GM12891 (cell line): Measurements from ENCODE around the gene PDCL2.

Source experiments
- DNase-seq: peaks from one replicate; pipeline ENCODE4 v3.0.0; 2011; ENCODE audit warnings: low spot score; ENCODE audit not compliant: insufficient read length
- FAIRE-seq: peaks from 2 replicates; lab custom pipeline; 2011; peaks lifted over from hg19 to GRCh38; lab: Jason Lieb, UNC
- PAX5 ChIP-seq: IDR thresholded peaks from 2 replicates; pipeline ENCODE4 v1.6.1; 2011; ENCODE audit warnings: low read length, moderate library complexity, mild to moderate bottlenecking; ENCODE audit not compliant: insufficient read depth, severe bottlenecking
- POLR2A ChIP-seq: IDR thresholded peaks from 2 replicates; pipeline ENCODE4 v1.6.1; 2011; ENCODE audit warnings: low read depth, low read length, control low read depth
- POLR2AphosphoS5 ChIP-seq: IDR thresholded peaks from 2 replicates; pipeline ENCODE4 v1.6.1; 2011; ENCODE audit warnings: low read depth, low read length, control low read depth
- POU2F2 ChIP-seq: IDR thresholded peaks from 2 replicates; pipeline ENCODE4 v1.6.1; 2011; ENCODE audit warnings: low read depth, mild to moderate bottlenecking, control low read depth, low read length, moderate library complexity
- SPI1 ChIP-seq: IDR thresholded peaks from 2 replicates; pipeline ENCODE4 v1.6.1; 2011; ENCODE audit warnings: low read depth, low read length, control low read depth
- TAF1 ChIP-seq: IDR thresholded peaks from 2 replicates; pipeline ENCODE4 v1.6.1; 2011; ENCODE audit warnings: low read depth, low read length, control low read depth

PDCL2 gene

GRCh38 chr4:55549888-55550287 lies 42.2 kb downstream of the PDCL2 start:
- TF ChIP-seq POU2F2 = no peak
- no peak for TF ChIP-seq PAX5
- no peak for TF ChIP-seq SPI1
- TF ChIP-seq TAF1 = no peak
- no peak for TF ChIP-seq POLR2AphosphoS5
- no peak for TF ChIP-seq POLR2A
- no peak for DNase-seq
- no peak for FAIRE-seq

DNA sequence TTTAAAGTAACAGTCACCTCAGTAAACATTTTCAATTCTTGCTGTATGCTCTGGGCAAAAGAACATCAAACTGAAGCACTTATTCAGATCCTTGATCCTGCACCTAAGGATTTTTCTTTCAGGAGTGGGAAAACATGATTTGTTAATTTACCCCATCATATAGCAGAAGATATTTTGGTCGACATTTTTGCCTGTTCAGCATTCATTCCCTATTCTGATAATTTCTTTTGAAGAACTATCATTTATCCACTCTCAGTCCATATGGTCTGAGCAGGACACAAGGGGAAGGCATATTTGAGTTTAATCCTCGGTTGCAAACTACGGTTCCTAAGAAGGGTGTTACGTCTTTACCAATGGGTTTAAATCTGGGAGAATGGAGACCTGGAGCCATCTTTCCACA lies 44.1 kb downstream of the PDCL2 start:
- FAIRE-seq (peak; percentile 33), DNase-seq (no peak)
- TF ChIP-seq TAF1 (no peak), SPI1 (no peak), POU2F2 (no peak), PAX5 (no peak), POLR2AphosphoS5 (no peak), POLR2A (no peak)

DNA sequence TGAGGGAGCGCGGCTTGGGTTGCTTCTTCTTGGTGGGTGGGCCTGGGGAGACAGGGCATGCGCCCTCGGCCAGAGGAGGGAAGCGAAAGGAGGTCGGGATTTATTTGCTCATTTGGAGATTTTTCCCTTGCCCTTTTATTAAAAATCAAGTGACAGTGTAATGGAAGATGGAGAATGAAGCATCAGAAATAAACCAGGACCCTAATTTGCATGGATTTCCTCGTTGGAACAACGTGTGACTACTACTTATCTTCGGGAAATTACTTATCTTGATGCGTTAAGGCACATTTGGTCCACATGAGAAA lies 44.6 kb downstream of the PDCL2 start:
- TF ChIP-seq SPI1 (no peak), TAF1 (no peak), POLR2AphosphoS5 (no peak), PAX5 (no peak), POLR2A (no peak), POU2F2 (no peak)
- DNase-seq (no peak), FAIRE-seq (no peak)

GRCh38 chr4:55546756-55547465 lies 45.1 kb downstream of the PDCL2 start, which contains the start of gene CLOCK:
Gene CLOCK, minus strand, starts transcription at chr4:55546909. Its CDS starts 64,124 bp downstream, at chr4:55482785.
- FAIRE-seq = peak; percentile 77

DNA sequence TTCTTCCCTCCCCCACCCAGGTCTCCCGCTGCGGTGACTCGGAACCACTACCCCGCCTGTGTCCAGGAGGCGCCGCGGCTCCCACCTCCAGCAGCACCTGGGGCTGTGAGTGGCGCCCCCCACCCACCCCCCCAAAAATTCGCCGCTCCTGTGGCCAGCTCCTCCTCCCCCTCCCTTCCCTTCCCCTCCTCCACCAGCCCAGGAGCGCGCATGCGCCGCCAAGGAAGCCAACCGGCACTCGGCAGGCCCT lies 45.6 kb downstream of the PDCL2 start:
- TF ChIP-seq PAX5 (no peak), POLR2A (no peak), TAF1 (no peak)
- no peak for FAIRE-seq
- DNase-seq = no peak

More at GRCh38 chr4:55546756-55547465, 45.1 kb downstream of the PDCL2 start, which contains the start of gene CLOCK:
- TF ChIP-seq POLR2A (no peak; the same call in 1 of the 2 replicates), PAX5 (no peak), SPI1 (no peak), POU2F2 (no peak), TAF1 (no peak), POLR2AphosphoS5 (no peak)
- DNase-seq = peak; percentile 74

- DNase-seq = peak; percentile 41
- TF ChIP-seq POLR2A = peak; percentile 50; the same call in 1 of the 2 replicates
- no peak; the same call in 1 of the 2 replicates for TF ChIP-seq TAF1
- peak; percentile 41; the same call in 1 of the 2 replicates for TF ChIP-seq POU2F2
- no peak for TF ChIP-seq PAX5
- TF ChIP-seq POLR2AphosphoS5 = peak; percentile 74
- peak; percentile 93 for FAIRE-seq
Measured at GRCh38 chr4:55545641-55546505, 46.2 kb downstream of the PDCL2 start.

DNA sequence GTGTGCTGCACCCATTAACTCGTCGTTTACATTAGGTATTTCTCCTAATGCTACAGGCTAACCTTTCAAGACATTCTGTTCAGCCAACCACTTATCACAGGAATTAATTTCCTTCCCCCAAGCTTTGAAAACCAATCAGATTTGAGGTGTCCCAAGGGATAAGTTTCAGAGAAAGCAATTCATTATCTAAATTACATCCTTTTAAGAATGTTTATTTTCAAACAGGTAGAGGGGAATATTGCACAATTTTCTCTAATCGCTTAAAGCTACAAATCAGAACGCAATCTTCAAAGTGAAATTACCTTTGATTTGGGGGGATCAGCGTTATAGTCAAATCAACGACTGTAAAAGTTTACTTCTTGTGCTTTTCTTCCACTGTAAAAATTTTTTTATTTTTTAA lies 46.9 kb downstream of the PDCL2 start:
- FAIRE-seq (no peak), DNase-seq (no peak)

GRCh38 chr4:55543858-55544257 lies 48.2 kb downstream of the PDCL2 start:
- FAIRE-seq (no peak), DNase-seq (no peak)
- TF ChIP-seq TAF1 (no peak), POU2F2 (no peak), PAX5 (no peak), POLR2AphosphoS5 (no peak), POLR2A (no peak)

More for the DNA sequence above, 46.9 kb downstream of the PDCL2 start:
- no peak for TF ChIP-seq POU2F2
- no peak for TF ChIP-seq PAX5
- TF ChIP-seq POLR2A = no peak
- no peak for TF ChIP-seq POLR2AphosphoS5
- TF ChIP-seq TAF1 = no peak
- TF ChIP-seq SPI1 = no peak

- FAIRE-seq (no peak), DNase-seq (no peak)
- TF ChIP-seq POLR2AphosphoS5 = no peak
- no peak for TF ChIP-seq POLR2A
- TF ChIP-seq SPI1 = no peak
- TF ChIP-seq PAX5 = no peak
- TF ChIP-seq POU2F2 = no peak
- no peak for TF ChIP-seq TAF1
Measured at GRCh38 chr4:55540271-55540670, 51.8 kb downstream of the PDCL2 start.

DNA sequence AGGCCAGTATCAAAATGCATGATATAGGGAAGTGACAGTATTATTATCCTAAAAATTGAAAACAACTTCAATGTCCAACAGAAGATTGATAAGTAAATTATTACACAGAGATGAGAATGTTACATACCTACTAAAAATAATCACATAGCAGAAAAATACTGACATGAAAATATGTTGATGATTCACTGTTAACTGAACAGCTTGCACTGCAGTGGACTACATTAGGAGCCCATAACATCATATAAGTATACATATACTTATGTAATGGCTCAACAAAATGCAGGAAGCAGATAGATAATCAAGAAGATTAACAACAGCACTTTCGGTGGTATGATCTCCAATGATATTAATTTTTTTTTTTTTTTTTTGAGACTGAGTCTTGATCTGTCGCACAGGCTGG lies 52.4 kb downstream of the PDCL2 start:
- DNase-seq = no peak
- no peak for TF ChIP-seq SPI1
- no peak for TF ChIP-seq PAX5
- TF ChIP-seq POLR2AphosphoS5 = no peak
- TF ChIP-seq POLR2A = no peak
- TF ChIP-seq POU2F2 = no peak
- FAIRE-seq = no peak

- no peak for DNase-seq
- TF ChIP-seq POU2F2 (no peak), POLR2A (no peak), TAF1 (no peak), PAX5 (no peak), POLR2AphosphoS5 (no peak), SPI1 (no peak)
- FAIRE-seq = no peak
Measured at GRCh38 chr4:55538531-55538930, 53.5 kb downstream of the PDCL2 start.
